Measurements from ENCODE around the gene PARP12.

PARP12 gene

GRCh38 chr7:140010194-140010895 is 52.4 kb downstream of the PARP12 start:
- no peaks in the 10 kb centered on the region for H3K27me3 ChIP-seq (ENCODE audit: low read depth, low read length)
- H3K4me1 ChIP-seq (ENCODE audit: control insufficient read depth in 1 of 2, insufficient read depth in 2 of 2, low read length in 2 of 2), result no peaks in the 10 kb centered on the region
- no peaks in the 10 kb centered on the region for H3K36me3 ChIP-seq (ENCODE audit: control insufficient read depth in 1 of 2, insufficient read depth in 2 of 2, low read length in 2 of 2)
- no peaks in the 10 kb centered on the region for H3K9me3 ChIP-seq (ENCODE audit: control insufficient read depth in 1 of 2, low read length in 2 of 2)
- H3K27ac ChIP-seq (ENCODE audit: low read length), result no peak overlapping the region
- no peak overlapping the region for H3K4me3 ChIP-seq (ENCODE audit: low read depth in 1 of 2, low read length in 2 of 2)

GRCh38 chr7:140009735-140010134 is 53.0 kb downstream of the PARP12 start:
- no peak overlapping the region for H3K4me3 ChIP-seq (ENCODE audit: low read depth in 1 of 2, low read length in 2 of 2)
- no peaks in the 10 kb centered on the region for H3K36me3 ChIP-seq (ENCODE audit: control insufficient read depth in 1 of 2, insufficient read depth in 2 of 2, low read length in 2 of 2)
- H3K9me3 ChIP-seq (ENCODE audit: control insufficient read depth in 1 of 2, low read length in 2 of 2), result no peaks in the 10 kb centered on the region
- H3K4me1 ChIP-seq (ENCODE audit: control insufficient read depth in 1 of 2, insufficient read depth in 2 of 2, low read length in 2 of 2), result no peaks in the 10 kb centered on the region
- no peaks in the 10 kb centered on the region for H3K27me3 ChIP-seq (ENCODE audit: low read depth, low read length)
- H3K27ac ChIP-seq (ENCODE audit: low read length), result no peak overlapping the region

- H3K9me3 ChIP-seq (ENCODE audit: control insufficient read depth in 1 of 2, low read length in 2 of 2), result no peaks in the 10 kb centered on the region
These were observed 53.8 kb downstream of the PARP12 start for GRCh38 chr7:140008755-140009610.

GRCh38 chr7:140007051-140007690 is 55.6 kb downstream of the PARP12 start:
- no peak overlapping the region for H3K27ac ChIP-seq (ENCODE audit: low read length)
- H3K36me3 ChIP-seq (ENCODE audit: control insufficient read depth in 1 of 2, insufficient read depth in 2 of 2, low read length in 2 of 2), result no peaks in the 10 kb centered on the region
- no peaks in the 10 kb centered on the region for H3K9me3 ChIP-seq (ENCODE audit: control insufficient read depth in 1 of 2, low read length in 2 of 2)
- no peak overlapping the region for H3K4me3 ChIP-seq (ENCODE audit: low read depth in 1 of 2, low read length in 2 of 2)
- no peaks in the 10 kb centered on the region for H3K27me3 ChIP-seq (ENCODE audit: low read depth, low read length)
- no peaks in the 10 kb centered on the region for H3K4me1 ChIP-seq (ENCODE audit: control insufficient read depth in 1 of 2, insufficient read depth in 2 of 2, low read length in 2 of 2)

More at GRCh38 chr7:140008755-140009610, 53.8 kb downstream of the PARP12 start:
- Histone ChIP-seq H3K4me3 (ENCODE audit: low read depth in 1 of 2, low read length in 2 of 2) (no peak overlapping the region), H3K27me3 (ENCODE audit: low read depth, low read length) (no peaks in the 10 kb centered on the region), H3K27ac (ENCODE audit: low read length) (no peak overlapping the region), H3K36me3 (ENCODE audit: control insufficient read depth in 1 of 2, insufficient read depth in 2 of 2, low read length in 2 of 2) (no peaks in the 10 kb centered on the region), H3K4me1 (ENCODE audit: control insufficient read depth in 1 of 2, insufficient read depth in 2 of 2, low read length in 2 of 2) (no peaks in the 10 kb centered on the region)

- no peaks in the 10 kb centered on the region for H3K4me1 ChIP-seq (ENCODE audit: control insufficient read depth in 1 of 2, insufficient read depth in 2 of 2, low read length in 2 of 2)
- no peak overlapping the region for H3K4me3 ChIP-seq (ENCODE audit: low read depth in 1 of 2, low read length in 2 of 2)
- H3K36me3 ChIP-seq (ENCODE audit: control insufficient read depth in 1 of 2, insufficient read depth in 2 of 2, low read length in 2 of 2), result no peaks in the 10 kb centered on the region
- no peaks in the 10 kb centered on the region for H3K27me3 ChIP-seq (ENCODE audit: low read depth, low read length)
- H3K9me3 ChIP-seq (ENCODE audit: control insufficient read depth in 1 of 2, low read length in 2 of 2), result no peaks in the 10 kb centered on the region
- no peak overlapping the region for H3K27ac ChIP-seq (ENCODE audit: low read length)
These were observed 56.2 kb downstream of the PARP12 start for GRCh38 chr7:140006600-140006999.

GRCh38 chr7:140005754-140006503 is 56.8 kb downstream of the PARP12 start:
- Histone ChIP-seq H3K4me3 (ENCODE audit: low read depth in 1 of 2, low read length in 2 of 2) (no peak overlapping the region), H3K9me3 (ENCODE audit: control insufficient read depth in 1 of 2, low read length in 2 of 2) (no peaks in the 10 kb centered on the region), H3K36me3 (ENCODE audit: control insufficient read depth in 1 of 2, insufficient read depth in 2 of 2, low read length in 2 of 2) (no peaks in the 10 kb centered on the region), H3K27me3 (ENCODE audit: low read depth, low read length) (no peaks in the 10 kb centered on the region), H3K27ac (ENCODE audit: low read length) (no peak overlapping the region), H3K4me1 (ENCODE audit: control insufficient read depth in 1 of 2, insufficient read depth in 2 of 2, low read length in 2 of 2) (no peaks in the 10 kb centered on the region)

DNA sequence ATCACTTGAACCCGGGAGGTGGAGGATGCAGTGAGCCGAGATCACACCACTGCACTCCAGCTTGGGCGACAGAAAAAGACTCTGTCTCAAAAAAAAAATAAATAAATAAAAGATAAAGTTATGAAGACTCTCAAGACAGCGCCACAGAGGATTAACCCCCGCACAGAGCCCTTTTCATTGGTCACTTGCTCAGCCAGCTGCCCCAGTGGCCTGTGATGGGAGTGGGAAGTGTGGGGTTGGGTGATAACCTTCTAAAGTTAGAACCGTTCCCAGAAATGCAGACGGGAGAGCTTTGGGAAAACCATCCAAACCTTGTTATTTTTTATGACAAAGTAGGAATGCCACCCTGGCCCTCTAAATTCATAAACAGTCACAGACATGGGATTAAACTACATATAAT is 57.4 kb downstream of the PARP12 start:
- Histone ChIP-seq H3K9me3 (ENCODE audit: control insufficient read depth in 1 of 2, low read length in 2 of 2) (no peaks in the 10 kb centered on the region), H3K4me3 (ENCODE audit: low read depth in 1 of 2, low read length in 2 of 2) (no peak overlapping the region), H3K27me3 (ENCODE audit: low read depth, low read length) (no peaks in the 10 kb centered on the region), H3K4me1 (ENCODE audit: control insufficient read depth in 1 of 2, insufficient read depth in 2 of 2, low read length in 2 of 2) (no peaks in the 10 kb centered on the region), H3K27ac (ENCODE audit: low read length) (no peak overlapping the region), H3K36me3 (ENCODE audit: control insufficient read depth in 1 of 2, insufficient read depth in 2 of 2, low read length in 2 of 2) (no peaks in the 10 kb centered on the region)

DNA sequence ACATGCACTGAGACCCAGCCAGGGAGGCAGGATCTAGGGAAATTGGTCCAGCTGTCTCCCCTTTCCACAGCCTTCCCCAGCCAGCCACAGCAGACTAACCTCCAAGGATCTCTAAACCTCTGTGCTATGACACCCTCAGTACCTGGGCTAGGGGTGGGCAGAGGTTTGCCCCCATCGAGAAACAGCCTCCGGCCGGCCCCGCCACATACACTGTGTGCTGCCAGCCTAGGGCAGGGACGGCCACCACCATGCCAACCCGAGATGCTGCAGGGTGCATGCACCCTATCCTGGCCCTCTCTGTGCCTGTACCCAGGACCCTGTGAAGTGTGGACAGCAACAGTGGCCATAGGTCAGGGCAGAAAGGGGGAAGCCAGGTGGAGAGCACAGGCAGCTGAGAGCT is 58.1 kb downstream of the PARP12 start:
- Histone ChIP-seq H3K36me3 (ENCODE audit: control insufficient read depth in 1 of 2, insufficient read depth in 2 of 2, low read length in 2 of 2) (no peaks in the 10 kb centered on the region), H3K9me3 (ENCODE audit: control insufficient read depth in 1 of 2, low read length in 2 of 2) (no peaks in the 10 kb centered on the region), H3K4me3 (ENCODE audit: low read depth in 1 of 2, low read length in 2 of 2) (no peak overlapping the region), H3K4me1 (ENCODE audit: control insufficient read depth in 1 of 2, insufficient read depth in 2 of 2, low read length in 2 of 2) (no peaks in the 10 kb centered on the region), H3K27me3 (ENCODE audit: low read depth, low read length) (no peaks in the 10 kb centered on the region), H3K27ac (ENCODE audit: low read length) (no peak overlapping the region)

- Histone ChIP-seq H3K9me3 (ENCODE audit: control insufficient read depth in 1 of 2, low read length in 2 of 2) (no peaks in the 10 kb centered on the region), H3K27me3 (ENCODE audit: low read depth, low read length) (no peaks in the 10 kb centered on the region), H3K27ac (ENCODE audit: low read length) (no peak overlapping the region), H3K4me1 (ENCODE audit: control insufficient read depth in 1 of 2, insufficient read depth in 2 of 2, low read length in 2 of 2) (no peaks in the 10 kb centered on the region), H3K36me3 (ENCODE audit: control insufficient read depth in 1 of 2, insufficient read depth in 2 of 2, low read length in 2 of 2) (no peaks in the 10 kb centered on the region), H3K4me3 (ENCODE audit: low read depth in 1 of 2, low read length in 2 of 2) (no peak overlapping the region)
These were observed 58.8 kb downstream of the PARP12 start for GRCh38 chr7:140003913-140004382.

- H3K9me3 ChIP-seq (ENCODE audit: control insufficient read depth in 1 of 2, low read length in 2 of 2), result no peaks in the 10 kb centered on the region
- H3K36me3 ChIP-seq (ENCODE audit: control insufficient read depth in 1 of 2, insufficient read depth in 2 of 2, low read length in 2 of 2), result no peaks in the 10 kb centered on the region
- H3K4me3 ChIP-seq (ENCODE audit: low read depth in 1 of 2, low read length in 2 of 2), result no peak overlapping the region
- H3K4me1 ChIP-seq (ENCODE audit: control insufficient read depth in 1 of 2, insufficient read depth in 2 of 2, low read length in 2 of 2), result no peaks in the 10 kb centered on the region
- no peaks in the 10 kb centered on the region for H3K27me3 ChIP-seq (ENCODE audit: low read depth, low read length)
- no peak overlapping the region for H3K27ac ChIP-seq (ENCODE audit: low read length)
These were observed 62.0 kb downstream of the PARP12 start for GRCh38 chr7:140000666-140001268.
